K562 (cell line): Measurements from ENCODE around the gene DMXL1. TPM values are rescaled to one million over a fixed set of nuclear protein-coding genes. Genes with fewer than 3 reads are reported as not detected.

ENCODE experiments used
- E2F4 ChIP-seq: sonication (generic); formaldehyde crosslinking; IDR thresholded peaks from 2 replicates; pipeline ENCODE4 v1.8.0; 2022; ENCODE audit warnings: mild to moderate bottlenecking, low read depth, missing genetic modification reagents
- EP300 ChIP-seq: IDR thresholded peaks from 2 replicates; pipeline ENCODE4 v1.6.1; 2012; ENCODE audit warnings: low read length, improper control_type of control experiment
- FOXA1 ChIP-seq: fragments of 450-650 bp; IDR thresholded peaks from 2 replicates; pipeline ENCODE4 v1.6.1; 2016; ENCODE audit warnings: mild to moderate bottlenecking, borderline replicate concordance
- HDAC2 ChIP-seq: fragments of 450-650 bp; IDR thresholded peaks from 2 replicates; pipeline ENCODE4 v1.6.1; 2016; ENCODE audit warnings: mild to moderate bottlenecking
- HMG20B ChIP-seq: fragments of 250-450 bp; sonication (Bioruptor Pico); IDR thresholded peaks from 2 replicates; pipeline ENCODE4 v1.5.0; 2021; ENCODE audit warnings: mild to moderate bottlenecking
- HNRNPUL1 ChIP-seq: fragments of 200-400 bp; formaldehyde crosslinking; IDR thresholded peaks from 2 replicates; pipeline ENCODE4 v1.6.1; 2017; ENCODE audit warnings: low read length
- KAT7 ChIP-seq: sonication (generic); formaldehyde crosslinking; IDR thresholded peaks from 2 replicates; pipeline ENCODE4 v1.8.0; 2022; ENCODE audit warnings: missing genetic modification reagents, mild to moderate bottlenecking, borderline replicate concordance
- KLF6 ChIP-seq: fragments of 250-450 bp; sonication (Bioruptor Pico); IDR thresholded peaks from 2 replicates; pipeline ENCODE4 v1.4.0; 2020; ENCODE audit warnings: mild to moderate bottlenecking, moderate library complexity, borderline replicate concordance
- MAFK ChIP-seq: IDR thresholded peaks from 2 replicates; pipeline ENCODE4 v1.6.1; 2011; ENCODE audit warnings: low read length, improper control_type of control experiment
- NBN ChIP-seq: fragments of 450-650 bp; IDR thresholded peaks from 2 replicates; pipeline ENCODE4 v1.6.1; 2016; ENCODE audit warnings: low read depth, mild to moderate bottlenecking
- NCOA2 ChIP-seq, 2 experiments: fragments of 450-650 bp; IDR thresholded peaks; 2 replicates each; pipeline ENCODE4 v1.6.1; 2018; ENCODE audit warnings: mild to moderate bottlenecking in 2 of 2, moderate library complexity in 1 of 2; ENCODE audit not compliant: partially characterized antibody in 2 of 2
- NFE2 ChIP-seq: IDR thresholded peaks from 2 replicates; pipeline ENCODE4 v1.6.1; 2014; ENCODE audit warnings: antibody characterized with exemption, low read depth
- POLR2B ChIP-seq: fragments of 450-650 bp; IDR thresholded peaks from 2 replicates; pipeline ENCODE4 v1.6.1; 2018; ENCODE audit warnings: low read depth; ENCODE audit not compliant: partially characterized antibody
- TCF7 ChIP-seq: sonication (generic); IDR thresholded peaks from 2 replicates; pipeline ENCODE4 v1.6.1; 2016; ENCODE audit warnings: antibody characterized with exemption, borderline replicate concordance
- TEAD4 ChIP-seq, 2 experiments: sonication (generic) in 1 of 2; formaldehyde crosslinking in 1 of 2; IDR thresholded peaks; 2 replicates each; pipeline versions ENCODE4 v1.6.1 to v1.8.0; 2012 to 2022; ENCODE audit warnings: borderline replicate concordance in 1 of 2, inconsistent platforms in 1 of 2, low read length in 1 of 2, mild to moderate bottlenecking in 1 of 2, missing genetic modification reagents in 1 of 2
- U2AF1 ChIP-seq: fragments of 200-400 bp; formaldehyde crosslinking; optimal IDR thresholded peaks from 2 replicates; pipeline ENCODE3; 2017; ENCODE audit warnings: mild to moderate bottlenecking, low read depth, low read length, moderate library complexity
- XRCC3 ChIP-seq: fragments of 450-650 bp; IDR thresholded peaks from 2 replicates; pipeline ENCODE4 v1.6.1; 2017; ENCODE audit warnings: mild to moderate bottlenecking, moderate library complexity
- ZBTB33 ChIP-seq: sonication (generic); formaldehyde crosslinking; IDR thresholded peaks from 2 replicates; pipeline ENCODE4 v1.8.1; 2023; ENCODE audit warnings: mild to moderate bottlenecking, missing genetic modification reagents
- ZNF224 ChIP-seq: sonication (generic); formaldehyde crosslinking; IDR thresholded peaks from 2 replicates; pipeline ENCODE4 v1.8.0; 2022; ENCODE audit warnings: mild to moderate bottlenecking, missing genetic modification reagents
- ZNF609 ChIP-seq: sonication (generic); formaldehyde crosslinking; IDR thresholded peaks from 2 replicates; pipeline ENCODE4 v1.8.1; 2023; ENCODE audit warnings: missing genetic modification reagents, mild to moderate bottlenecking, borderline replicate concordance
- ZNF79 ChIP-seq: fragments of 250-450 bp; sonication (Bioruptor Pico); IDR thresholded peaks from 2 replicates; pipeline ENCODE4 v1.4.0; 2020; ENCODE audit warnings: low read depth, mild to moderate bottlenecking, moderate library complexity
- polyA plus RNA-seq, 8 experiments: library from polyadenylated mRNA; depleted of rRNA in 4 of 8; stranded (reverse) in 5 of 8; unstranded in 3 of 8; fragments of >200 nt; fragmentation: Nextera tagmentation in 2 of 8; fragmentation: Illumina TruSeq in 1 of 8; extraction: Ambion mirVana in 2 of 8; extraction: Trizol in 1 of 8; gene quantifications; 2 replicates each; pipeline versions ENCODE4 v1.2.1 to v1.2.3, GENCODE V29; 2011 to 2014; ENCODE audit warnings: inconsistent platforms in 1 of 8, missing spikeins in 1 of 8
- total RNA-seq, 7 experiments: library from RNA; depleted of rRNA in 6 of 7; stranded (reverse); fragments of >200 nt in 6 of 7; fragmentation: Illumina TruSeq in 2 of 7; extraction: Trizol in 2 of 7; gene quantifications; 2 replicates each; pipeline versions ENCODE4 v1.2.1 to v1.2.3, GENCODE V29; 2011 to 2021; ENCODE audit warnings: low replicate concordance in 1 of 7

DMXL1 gene
- total and polyA plus RNA-seq, 9 of the 15 experiments (the other 6 are each of a cell fraction or from before 2014, with no cell fraction given): 8.3 to 40.3 (median 30.6) TPM

- TF ChIP-seq TCF7 (no peak), NFE2 (no peak), HNRNPUL1 (no peak), XRCC3 (no peak), POLR2B (no peak), HDAC2 (no peak), NCOA2 (IDR thresholded peaks at IDR 0.05; ENCODE audit: partially characterized antibody in 2 of 2) (no peak), TEAD4 (IDR thresholded peaks at IDR 0.05; ENCODE audit: low read length) (0 out of 2 replicates have a peak, but pooled peaks have one; percentile 5), TEAD4 (CRISPR knock-in tag; IDR thresholded peaks at IDR 0.05; ENCODE audit: borderline replicate concordance) (no peak), ZNF79 (CRISPR knock-in tag) (no peak), NBN (no peak), ZNF609 (CRISPR knock-in tag) (no peak), FOXA1 (no peak), U2AF1 (no peak), HMG20B (CRISPR knock-in tag) (no peak), KAT7 (CRISPR knock-in tag) (peak; percentile 11; the same call in 1 of the 2 replicates), EP300 (no peak), ZBTB33 (no peak), MAFK (no peak), E2F4 (CRISPR knock-in tag) (no peak), KLF6 (CRISPR knock-in tag) (no peak), ZNF224 (CRISPR knock-in tag) (no peak)
These were observed 691 bp downstream of the DMXL1 start (continued) for GRCh38 chr5:119071561-119071995.
